ENCODE measurements around the gene CAPN1. TPM values are rescaled to one million over a fixed set of nuclear protein-coding genes. Genes with fewer than 3 reads are reported as not detected.
"Not testable (repeated sequence)": the region's sequence is repeated elsewhere in the genome, so short reads cannot be mapped to it uniquely, and the experiment has no call there.

The CAPN1 gene
- total RNA-seq, 4 donors from 2014 or later = 52.7 to 153 (median 106) TPM

- DNase-seq (peak in 1 of 2 donors; percentile 64), ATAC-seq (peak; percentile 79 to 83)
- no peaks in the 10 kb centered on the region for H3K4me1 ChIP-seq
- intact Hi-C loops (cut with DNase I; ENCODE audit: low total_unique reads) (loop anchor here (5.0 kb wide), 1 partner anchor 40 kb away; the partner anchor contains the start of gene CAPN1), in situ Hi-C loops (cut with MboI; ENCODE audit: low sequenced_read_pairs in 4 of 4) (no loop called here)
- no peak overlapping the region for H3K4me3 ChIP-seq
- TF ChIP-seq CTCF (IDR thresholded peaks at IDR 0.05 in 4 of 5, conservative IDR thresholded peaks at IDR 0.05 in 1 of 5) = no peak
- no peak for TF ChIP-seq POLR2A (IDR thresholded peaks at IDR 0.05)
- no peaks in the 10 kb centered on the region for H3K27me3 ChIP-seq
- H3K27ac ChIP-seq = peak overlapping the region; percentile 41 to 77 (median 50)
- no peaks in the 10 kb centered on the region for H3K9me3 ChIP-seq
- H3K36me3 ChIP-seq = no peaks in the 10 kb centered on the region
Observed at GRCh38 chr11:65141896-65142494, 39.7 kb upstream of the CAPN1 start.

GRCh38 chr11:65147352-65148075, 34.2 kb upstream of the CAPN1 start:
- no peaks in the 10 kb centered on the region for H3K27me3 ChIP-seq
- no peaks in the 10 kb centered on the region for H3K36me3 ChIP-seq
- in situ Hi-C loops (cut with MboI; ENCODE audit: low sequenced_read_pairs in 4 of 4) = no loop called here
- H3K4me1 ChIP-seq = peaks cover 13 to 21% of the 10 kb centered on the region in 2 donors
- H3K27ac ChIP-seq = no peak overlapping the region
- DNase-seq (peak in 1 of 2 donors; percentile 0), ATAC-seq (no peak)
- TF ChIP-seq CTCF (IDR thresholded peaks at IDR 0.05 in 4 of 5, conservative IDR thresholded peaks at IDR 0.05 in 1 of 5) (no peak), POLR2A (IDR thresholded peaks at IDR 0.05) (no peak)
- no peaks in the 10 kb centered on the region for H3K9me3 ChIP-seq
- no peak overlapping the region for H3K4me3 ChIP-seq
- intact Hi-C loops (cut with DNase I; ENCODE audit: low total_unique reads) = no loop called here

GRCh38 chr11:65148657-65149056, 33.1 kb upstream of the CAPN1 start:
- peaks cover 13 to 21% of the 10 kb centered on the region in 2 donors for H3K4me1 ChIP-seq
- ATAC-seq = no peak
- no peaks in the 10 kb centered on the region for H3K27me3 ChIP-seq
- in situ Hi-C loops (cut with MboI; ENCODE audit: low sequenced_read_pairs in 4 of 4) (no loop called here), intact Hi-C loops (cut with DNase I; ENCODE audit: low total_unique reads) (no loop called here)
- H3K9me3 ChIP-seq = no peaks in the 10 kb centered on the region
- H3K27ac ChIP-seq = peak overlapping the region in 1 of 4 donors; percentile 19
- peak in 1 of 2 donors; percentile 9 for DNase-seq
- TF ChIP-seq POLR2A (IDR thresholded peaks at IDR 0.05) (no peak), CTCF (IDR thresholded peaks at IDR 0.05 in 4 of 5, conservative IDR thresholded peaks at IDR 0.05 in 1 of 5) (no peak)
- no peak overlapping the region for H3K4me3 ChIP-seq
- H3K36me3 ChIP-seq = no peaks in the 10 kb centered on the region

- H3K9me3 ChIP-seq; H3K27me3 ChIP-seq; DNase-seq; H3K36me3 ChIP-seq; in situ Hi-C loops (cut with MboI; ENCODE audit: low sequenced_read_pairs in 4 of 4); ATAC-seq; H3K4me3 ChIP-seq: not testable (repeated sequence)
- Histone ChIP-seq H3K27ac (peak overlapping the region; percentile 86 to 91 (median 88)), H3K4me1 (peaks cover 13 to 21% of the 10 kb centered on the region in 2 donors)
- intact Hi-C loops (cut with DNase I; ENCODE audit: low total_unique reads) = loop anchor here (1.0 kb wide), 1 partner anchor 15 kb away; no protein-coding TSS in a partner anchor
Observed at GRCh38 chr11:65150131-65150508, 31.6 kb upstream of the CAPN1 start.

Data from gastrocnemius medialis (tissue), 4 donors.